ENCODE results near the gene KITLG.
"Not testable (repeated sequence)": the region's sequence is repeated elsewhere in the genome, so short reads cannot be mapped to it uniquely, and the experiment has no call there.

The KITLG gene

DNA sequence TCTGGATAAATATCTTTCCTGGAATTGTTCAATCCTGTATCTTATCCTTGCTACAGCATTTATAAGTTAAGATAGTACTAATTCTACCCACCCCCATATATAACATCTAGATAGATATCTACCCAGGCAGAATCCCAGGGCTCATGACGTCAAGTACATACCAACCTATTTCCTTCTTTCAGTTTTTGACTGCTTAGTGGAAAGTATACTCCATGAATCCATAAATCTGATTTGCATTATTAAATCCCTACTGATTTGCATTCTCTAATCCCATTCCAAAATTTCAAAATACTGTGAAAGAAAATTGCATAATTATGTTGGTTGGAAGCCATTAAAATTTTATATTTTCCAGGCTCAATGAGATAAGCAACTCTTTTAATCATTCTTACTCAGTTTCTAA lies 111.7 kb downstream of the KITLG start:
- H3K4me3 ChIP-seq (ENCODE audit: low read depth, low read length), result no peak overlapping the region
- TF ChIP-seq, protein P1, sequence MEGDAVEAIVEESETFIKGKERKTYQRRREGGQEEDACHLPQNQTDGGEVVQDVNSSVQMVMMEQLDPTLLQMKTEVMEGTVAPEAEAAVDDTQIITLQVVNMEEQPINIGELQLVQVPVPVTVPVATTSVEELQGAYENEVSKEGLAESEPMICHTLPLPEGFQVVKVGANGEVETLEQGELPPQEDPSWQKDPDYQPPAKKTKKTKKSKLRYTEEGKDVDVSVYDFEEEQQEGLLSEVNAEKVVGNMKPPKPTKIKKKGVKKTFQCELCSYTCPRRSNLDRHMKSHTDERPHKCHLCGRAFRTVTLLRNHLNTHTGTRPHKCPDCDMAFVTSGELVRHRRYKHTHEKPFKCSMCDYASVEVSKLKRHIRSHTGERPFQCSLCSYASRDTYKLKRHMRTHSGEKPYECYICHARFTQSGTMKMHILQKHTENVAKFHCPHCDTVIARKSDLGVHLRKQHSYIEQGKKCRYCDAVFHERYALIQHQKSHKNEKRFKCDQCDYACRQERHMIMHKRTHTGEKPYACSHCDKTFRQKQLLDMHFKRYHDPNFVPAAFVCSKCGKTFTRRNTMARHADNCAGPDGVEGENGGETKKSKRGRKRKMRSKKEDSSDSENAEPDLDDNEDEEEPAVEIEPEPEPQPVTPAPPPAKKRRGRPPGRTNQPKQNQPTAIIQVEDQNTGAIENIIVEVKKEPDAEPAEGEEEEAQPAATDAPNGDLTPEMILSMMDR (IDR thresholded peaks at IDR 0.05; ENCODE audit: borderline replicate concordance, insufficient read depth, low read depth, low read length), result no peak

- not testable (repeated sequence) for H3K4me3 ChIP-seq (ENCODE audit: low read depth, low read length)
These were observed 113.6 kb downstream of the KITLG start for GRCh38 chr12:88466708-88467107.

DNA sequence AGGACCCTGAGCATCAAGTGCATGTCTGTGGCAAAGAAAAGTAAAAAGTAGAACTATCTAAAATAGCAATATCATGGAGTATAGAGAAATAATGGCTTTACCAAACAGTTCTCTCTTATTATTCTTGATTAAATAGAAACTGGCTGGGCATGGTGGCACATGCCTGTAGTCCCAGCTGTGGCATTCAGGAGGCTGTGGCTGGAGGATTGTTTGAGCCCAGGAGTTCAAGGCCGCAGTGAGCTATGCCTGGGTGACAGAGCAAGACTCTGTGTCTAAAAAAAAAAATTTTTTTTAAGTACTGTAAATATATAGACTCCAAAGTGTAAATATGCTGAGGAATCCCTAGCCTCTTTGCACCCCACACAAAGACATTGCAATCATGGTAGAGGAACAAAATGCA lies 121.9 kb downstream of the KITLG start:
- TF ChIP-seq, protein P1 (IDR thresholded peaks at IDR 0.05; ENCODE audit: borderline replicate concordance, insufficient read depth, low read depth, low read length), result no peak

DNA sequence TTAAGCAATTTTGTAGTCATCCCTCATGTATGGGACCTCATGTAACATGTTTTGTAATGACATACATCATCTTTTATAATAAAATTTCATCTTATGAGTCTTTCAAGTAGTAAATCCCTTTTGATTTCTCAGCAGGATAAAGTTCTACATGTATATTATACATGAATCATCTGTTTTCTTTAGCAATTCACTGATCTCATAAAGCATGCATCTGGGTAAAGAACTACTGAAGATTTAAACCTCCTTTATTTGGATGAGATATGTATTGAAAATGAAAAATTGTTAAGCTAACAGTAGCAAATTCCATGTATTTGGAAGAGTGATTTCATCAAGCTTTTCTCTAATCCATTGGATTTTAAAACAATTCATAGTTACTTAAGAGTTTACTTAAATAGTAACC lies 126.9 kb downstream of the KITLG start:
- no peak overlapping the region for H3K4me3 ChIP-seq (ENCODE audit: low read depth, low read length)
- TF ChIP-seq, protein P1 (IDR thresholded peaks at IDR 0.05; ENCODE audit: borderline replicate concordance, insufficient read depth, low read depth, low read length), result no peak

More for the DNA sequence above, 121.9 kb downstream of the KITLG start:
- no peak overlapping the region for H3K4me3 ChIP-seq (ENCODE audit: low read depth, low read length)

GRCh38 chr12:88451205-88451604 lies 129.1 kb downstream of the KITLG start:
- H3K4me3 ChIP-seq (ENCODE audit: low read depth, low read length), result no peak overlapping the region
- TF ChIP-seq, protein P1 (IDR thresholded peaks at IDR 0.05; ENCODE audit: borderline replicate concordance, insufficient read depth, low read depth, low read length), result no peak

DNA sequence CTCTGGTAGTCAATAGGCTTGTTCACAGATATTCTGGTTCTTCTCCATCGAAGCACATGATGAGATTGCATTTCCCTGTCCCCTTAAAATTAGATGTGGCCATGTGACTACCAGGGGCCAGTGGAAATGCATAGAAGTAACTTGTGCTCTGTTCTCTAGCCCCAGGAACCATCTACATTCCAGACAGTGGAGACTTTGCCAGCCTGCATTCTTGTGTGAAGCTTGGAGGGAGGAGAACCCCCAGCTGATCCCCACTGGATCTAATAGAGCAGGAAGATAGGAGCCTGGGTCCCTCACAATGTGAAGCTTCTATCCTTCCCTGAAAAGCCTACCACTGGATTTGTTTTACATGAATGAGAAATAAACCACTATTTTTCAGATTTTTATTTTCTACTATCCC lies 130.1 kb downstream of the KITLG start:
- no peak overlapping the region for H3K4me3 ChIP-seq (ENCODE audit: low read depth, low read length)
- TF ChIP-seq, protein P1 (IDR thresholded peaks at IDR 0.05; ENCODE audit: borderline replicate concordance, insufficient read depth, low read depth, low read length), result no peak

- H3K4me3 ChIP-seq (ENCODE audit: low read depth, low read length), result no peak overlapping the region
- TF ChIP-seq, protein P1 (IDR thresholded peaks at IDR 0.05; ENCODE audit: borderline replicate concordance, insufficient read depth, low read depth, low read length), result no peak
These were observed 131.8 kb downstream of the KITLG start for GRCh38 chr12:88448337-88448915.
